ENCODE results near the gene CCR9.

The CCR9 gene

GRCh38 chr3:45909542-45909941, 23.2 kb downstream of the CCR9 start:
- DNase-seq = no peak

- no peak for DNase-seq
Measured at GRCh38 chr3:45910892-45911291, 24.5 kb downstream of the CCR9 start.

- DNase-seq = no peak
Measured at GRCh38 chr3:45911511-45912226, 25.3 kb downstream of the CCR9 start.

GRCh38 chr3:45912435-45912834, 26.1 kb downstream of the CCR9 start:
- no peak for DNase-seq

- no peak for DNase-seq
Measured at GRCh38 chr3:45914362-45915058, 28.2 kb downstream of the CCR9 start.

- DNase-seq = no peak
Measured at GRCh38 chr3:45915059-45915439, 28.7 kb downstream of the CCR9 start.

- DNase-seq = no peak
Measured at GRCh38 chr3:45915518-45916231, 29.3 kb downstream of the CCR9 start.

- peak; percentile 71 for DNase-seq
Measured at GRCh38 chr3:45917146-45917898, 31.0 kb downstream of the CCR9 start.

- DNase-seq = no peak
Measured at GRCh38 chr3:45921158-45922038, 35.1 kb downstream of the CCR9 start.

- DNase-seq = no peak
Measured at GRCh38 chr3:45922039-45922326, 35.6 kb downstream of the CCR9 start.

GRCh38 chr3:45922950-45923590, 36.7 kb downstream of the CCR9 start:
- no peak for DNase-seq

GRCh38 chr3:45923755-45924154, 37.4 kb downstream of the CCR9 start:
- no peak for DNase-seq

GRCh38 chr3:45927881-45928280, 41.5 kb downstream of the CCR9 start:
- DNase-seq = no peak

- peak; percentile 3 for DNase-seq
Measured at GRCh38 chr3:45929042-45929679, 42.8 kb downstream of the CCR9 start.

GRCh38 chr3:45931496-45931895, 45.2 kb downstream of the CCR9 start:
- DNase-seq = no peak

GRCh38 chr3:45932112-45932511, 45.8 kb downstream of the CCR9 start:
- DNase-seq = no peak

GRCh38 chr3:45933591-45933990, 47.2 kb downstream of the CCR9 start:
- no peak for DNase-seq

- no peak for DNase-seq
Measured at GRCh38 chr3:45936261-45936660, 49.9 kb downstream of the CCR9 start.

- DNase-seq = no peak
Measured at GRCh38 chr3:45937206-45938042, 51.1 kb downstream of the CCR9 start.

- no peak for DNase-seq
Measured at GRCh38 chr3:45938043-45938435, 51.7 kb downstream of the CCR9 start.

Measured in NCI-H510A treated with DMSO at 0.1 percent for 48 hours (cell line).